B cell (primary cell): Measurements from ENCODE around the gene NEMP2. TPM values are rescaled to one million over a fixed set of nuclear protein-coding genes. Genes with fewer than 3 reads are reported as not detected.

Experiments used
- ATAC-seq: fragments of 200-7000 bp; cut with Tn5 transposase; one replicate; pipeline ENCODE4 v1.10.0; 2021; ENCODE audit warnings: low read depth, mild to moderate bottlenecking, moderate number of reproducible peaks, moderate library complexity
- CTCF ChIA-PET: fragments of 350-600 bp; sonication (Branson Sonifier 250); formaldehyde crosslinking; loops from one replicate; lab custom pipeline; 2021; ENCODE audit warnings: antibody characterized with exemption, inconsistent platforms; lab: Charles Lee
- POLR2A ChIA-PET: fragments of 350-600 bp; sonication (Branson Sonifier 250); formaldehyde crosslinking; loops from one replicate; lab custom pipeline; 2021; ENCODE audit warnings: antibody characterized with exemption; lab: Charles Lee
- DNase-seq: peaks from one replicate; pipeline ENCODE4 v3.0.0; 2013
- H2AFZ ChIP-seq: 2 replicates; pipeline ENCODE4 v1.6.1; 2012; ENCODE audit warnings: mild to moderate bottlenecking, low read depth, low read length; ENCODE audit not compliant: insufficient read depth, poor library complexity, severe bottlenecking
- H3K27ac ChIP-seq, 2 donors: 1 replicate in 1 of 2; 2 replicates in 1 of 2; pipeline ENCODE4 v1.5.1; 2012 to 2013; ENCODE audit warnings: low read length in 2 of 2, mild to moderate bottlenecking in 2 of 2, moderate library complexity in 1 of 2
- H3K27me3 ChIP-seq, 4 experiments: fragments of 200-600 bp in 1 of 4; sonication (generic) in 1 of 4; replicated peaks in 1 of 4; 1 replicate in 2 of 4; 2 replicates in 2 of 4; pipeline versions ENCODE4 v1.6.1 to v1.7.0; 2013 to 2016; ENCODE audit warnings: low read length in 3 of 4, mild to moderate bottlenecking in 2 of 4, mixed read lengths in 1 of 4, moderate library complexity in 1 of 4; ENCODE audit not compliant: insufficient read depth in 4 of 4, control insufficient read depth in 3 of 4; ENCODE audit errors: control extremely low read depth in 1 of 4
- H3K36me3 ChIP-seq, 2 experiments: replicated peaks in 1 of 2; 1 replicate in 1 of 2; 2 replicates in 1 of 2; pipeline versions ENCODE4 v1.6.1 to v1.7.1; 2013; ENCODE audit warnings: low read length in 1 of 2; ENCODE audit not compliant: insufficient read depth in 2 of 2, control insufficient read depth in 1 of 2; ENCODE audit errors: control extremely low read depth in 1 of 2, extremely low read depth in 1 of 2
- H3K4me1 ChIP-seq, 2 donors: fragments of 200-600 bp in 1 of 2; sonication (generic) in 1 of 2; 1 replicate in 1 of 2; 2 replicates in 1 of 2; pipeline versions ENCODE4 v1.5.1 to v1.6.1; 2013 to 2017; ENCODE audit warnings: low read length in 2 of 2; ENCODE audit not compliant: control insufficient read depth in 2 of 2, insufficient read depth in 2 of 2
- H3K4me2 ChIP-seq: replicated peaks from 2 replicates; pipeline ENCODE3; 2012; ENCODE audit warnings: mild to moderate bottlenecking, low read depth, low read length; ENCODE audit not compliant: poor library complexity, severe bottlenecking
- H3K4me3 ChIP-seq, 5 experiments: fragments of 200-600 bp in 1 of 5; sonication (generic) in 1 of 5; 1 replicate in 3 of 5; 2 replicates in 2 of 5; pipeline versions ENCODE4 v1.5.1 to v1.7.0; 2011 to 2016; ENCODE audit warnings: low read length in 4 of 5, mild to moderate bottlenecking in 4 of 5, low read depth in 2 of 5, control low read depth in 1 of 5, moderate library complexity in 1 of 5; ENCODE audit not compliant: insufficient read depth in 1 of 5; ENCODE audit errors: control extremely low read depth in 1 of 5, extremely low read depth in 1 of 5
- H3K79me2 ChIP-seq: fragments of 200-600 bp; sonication (generic); one replicate; pipeline ENCODE4 v1.6.0; 2016; ENCODE audit warnings: low read length; ENCODE audit not compliant: control insufficient read depth, insufficient read depth
- H3K9ac ChIP-seq: fragments of 200-600 bp; sonication (generic); 2 replicates; pipeline ENCODE4 v1.6.1; 2017; ENCODE audit warnings: mild to moderate bottlenecking, low read length, moderate library complexity
- H3K9me3 ChIP-seq, 3 donors: one replicate each; pipeline versions ENCODE4 v1.6.1 to v1.7.1; 2013; ENCODE audit warnings: low read length in 2 of 3; ENCODE audit not compliant: control insufficient read depth in 2 of 3, insufficient read depth in 1 of 3; ENCODE audit errors: control extremely low read depth in 1 of 3
- H4K20me1 ChIP-seq: 2 replicates; pipeline ENCODE4 v1.6.0; 2012; ENCODE audit warnings: mild to moderate bottlenecking, low read length; ENCODE audit not compliant: insufficient read depth, control insufficient read depth, poor library complexity, severe bottlenecking
- H3K27ac Mint-ChIP-seq: one replicate; pipeline ENCODE4 v1.8.0; 2021; ENCODE audit warnings: mixed read lengths
- H3K27me3 Mint-ChIP-seq: one replicate; pipeline ENCODE4 v1.8.0; 2021; ENCODE audit warnings: mixed read lengths
- H3K4me1 Mint-ChIP-seq: one replicate; pipeline ENCODE4 v1.8.0; 2021; ENCODE audit warnings: mixed read lengths
- H3K4me3 Mint-ChIP-seq: one replicate; pipeline ENCODE4 v1.8.0; 2021; ENCODE audit warnings: mixed read lengths
- H3K9me3 Mint-ChIP-seq: one replicate; pipeline ENCODE4 v1.8.0; 2022; ENCODE audit warnings: mixed read lengths; ENCODE audit not compliant: insufficient read depth
- EZH2 ChIP-seq: IDR thresholded peaks from 2 replicates; pipeline ENCODE4 v1.6.1; 2012; ENCODE audit warnings: borderline replicate concordance, low read depth, mild to moderate bottlenecking, moderate library complexity, low read length; ENCODE audit not compliant: insufficient read depth, poor library complexity, severe bottlenecking
- WGBS: methylation state at CpG from one replicate; pipeline ENCODE4 v1.1.5; 2013; ENCODE audit warnings: missing lambda C conversion rate; ENCODE audit not compliant: insufficient coverage; 5-methylcytosine and 5-hydroxymethylcytosine counted together
- intact Hi-C: fragments of 100-400 bp; cut with micrococcal nuclease; formaldehyde crosslinking; loops from one replicate; pipeline ENCODE4 v1.10.0; 2022
- polyA plus RNA-seq: library from polyadenylated mRNA; depleted of rRNA; stranded (reverse); fragments of >200 nt; gene quantifications from 2 replicates; pipeline ENCODE4 v1.2.3, GENCODE V29; 2012
- total RNA-seq, 2 donors: library from RNA; stranded (reverse); fragments of 120-200 nt in 1 of 2; gene quantifications; 1 replicate in 1 of 2; 2 replicates in 1 of 2; pipeline versions ENCODE4 v1.2.3 to v1.2.4, GENCODE V29; 2013 to 2022
- TF ChIP-seq, protein P1 (sequence below): fragments of 200-600 bp; IDR thresholded peaks from one replicate; pipeline ENCODE4 v1.8.0; 2022; ENCODE audit warnings: antibody characterized with exemption, mild to moderate bottlenecking

Gene NEMP2
- total and polyA plus RNA-seq, 2 donors (not counting 1 experiment from before 2014, with no cell fraction given) = 1.3 to 17.3 TPM

DNA sequence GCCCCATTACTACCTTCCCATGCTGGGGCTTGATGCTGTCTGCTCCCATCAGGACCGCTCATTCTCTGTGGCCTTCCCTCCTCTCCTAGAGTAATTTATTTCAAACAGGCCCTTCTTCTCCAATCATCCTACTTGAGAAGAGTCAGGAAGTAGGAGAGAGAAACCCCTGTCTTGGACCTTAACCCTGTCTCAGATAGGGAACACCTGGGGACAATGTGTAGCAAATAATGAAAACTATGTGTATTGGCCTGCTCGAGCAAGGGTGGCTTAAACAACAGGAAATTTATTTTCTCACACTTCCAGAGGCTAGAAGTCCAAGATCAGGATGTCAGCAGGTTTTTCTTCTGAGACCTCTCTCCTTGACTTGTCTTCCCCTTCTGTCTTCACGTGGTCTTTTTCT, 26.6 kb upstream of the NEMP2 start:
- Mint-ChIP-seq H3K9me3 (no peaks in the 10 kb centered on the region), H3K4me1 (peaks cover 4% of the 10 kb centered on the region), H3K27ac (no peak overlapping the region), H3K27me3 (no peaks in the 10 kb centered on the region), H3K4me3 (no peak overlapping the region)
- ATAC-seq (no peak), DNase-seq (no peak)
- Histone ChIP-seq H3K9ac (no peak overlapping the region), H3K4me3 (no peak overlapping the region), H3K36me3 (no peaks in the 10 kb centered on the region), H3K27me3 (no peaks in the 10 kb centered on the region), H3K27ac (no peak overlapping the region), H2AFZ (no peak overlapping the region), H3K79me2 (no peaks in the 10 kb centered on the region), H3K4me1 (no peaks in the 10 kb centered on the region), H4K20me1 (no peaks in the 10 kb centered on the region), H3K4me2 (no peak overlapping the region), H3K9me3 (peaks cover 0 to under 1% (median 0%) of the 10 kb centered on the region in 3 donors)
- TF ChIP-seq, protein P1, sequence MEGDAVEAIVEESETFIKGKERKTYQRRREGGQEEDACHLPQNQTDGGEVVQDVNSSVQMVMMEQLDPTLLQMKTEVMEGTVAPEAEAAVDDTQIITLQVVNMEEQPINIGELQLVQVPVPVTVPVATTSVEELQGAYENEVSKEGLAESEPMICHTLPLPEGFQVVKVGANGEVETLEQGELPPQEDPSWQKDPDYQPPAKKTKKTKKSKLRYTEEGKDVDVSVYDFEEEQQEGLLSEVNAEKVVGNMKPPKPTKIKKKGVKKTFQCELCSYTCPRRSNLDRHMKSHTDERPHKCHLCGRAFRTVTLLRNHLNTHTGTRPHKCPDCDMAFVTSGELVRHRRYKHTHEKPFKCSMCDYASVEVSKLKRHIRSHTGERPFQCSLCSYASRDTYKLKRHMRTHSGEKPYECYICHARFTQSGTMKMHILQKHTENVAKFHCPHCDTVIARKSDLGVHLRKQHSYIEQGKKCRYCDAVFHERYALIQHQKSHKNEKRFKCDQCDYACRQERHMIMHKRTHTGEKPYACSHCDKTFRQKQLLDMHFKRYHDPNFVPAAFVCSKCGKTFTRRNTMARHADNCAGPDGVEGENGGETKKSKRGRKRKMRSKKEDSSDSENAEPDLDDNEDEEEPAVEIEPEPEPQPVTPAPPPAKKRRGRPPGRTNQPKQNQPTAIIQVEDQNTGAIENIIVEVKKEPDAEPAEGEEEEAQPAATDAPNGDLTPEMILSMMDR = no peak
- no peak for TF ChIP-seq EZH2
- ChIA-PET POLR2A (no interaction called here), CTCF (no interaction called here)
- intact Hi-C loops = no loop called here
- 100% methylated on average over 2 of the region's 3 CpGs for WGBS

DNA sequence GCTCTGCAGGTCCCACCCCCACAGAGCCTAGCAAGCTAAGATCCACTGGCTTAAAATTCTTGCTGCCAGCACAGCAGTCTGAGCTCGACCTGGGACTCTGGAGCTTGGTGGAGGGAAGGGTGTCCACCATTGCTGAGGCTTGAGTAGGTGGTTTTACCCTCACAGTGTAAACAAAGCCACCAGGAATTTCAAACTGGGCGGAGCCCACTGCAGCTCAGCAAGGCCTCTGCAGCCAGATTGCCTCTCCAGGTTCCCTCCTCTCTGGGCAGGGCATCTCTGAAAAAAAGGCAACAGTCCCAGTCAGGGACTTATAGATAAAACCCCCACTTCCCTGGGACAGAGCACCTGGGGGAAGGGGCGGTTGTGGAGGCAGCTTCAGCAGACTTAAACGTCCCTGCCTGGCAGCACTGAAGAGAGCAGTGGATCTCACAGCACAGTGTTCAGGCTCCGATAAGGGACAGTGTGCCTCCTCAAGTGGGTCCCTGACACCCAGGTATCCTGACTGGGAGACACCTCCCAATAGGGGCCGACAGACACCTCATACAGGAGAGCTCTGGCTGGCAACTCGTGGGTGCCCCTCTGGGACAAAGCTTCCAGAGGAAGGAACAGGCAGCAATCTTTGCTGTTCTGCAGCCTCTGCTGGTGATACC, 20.0 kb upstream of the NEMP2 start:
- no peaks in the 10 kb centered on the region for H3K36me3 ChIP-seq
- no peaks in the 10 kb centered on the region for H3K9me3 Mint-ChIP-seq
- H3K4me1 ChIP-seq = peaks cover 0 to 2% of the 10 kb centered on the region in 2 donors
- no peaks in the 10 kb centered on the region for H3K79me2 ChIP-seq
- 83% methylated on average over 6 of the region's 7 CpGs for WGBS
- ATAC-seq = no peak
- no peak overlapping the region for H3K4me3 Mint-ChIP-seq
- no peaks in the 10 kb centered on the region for H3K27me3 ChIP-seq
- no peak overlapping the region for H3K4me2 ChIP-seq
- no peak overlapping the region for H3K27ac ChIP-seq
- no peak overlapping the region for H3K27ac Mint-ChIP-seq
- POLR2A ChIA-PET = no interaction called here
- H3K4me1 Mint-ChIP-seq = peaks cover 2% of the 10 kb centered on the region
- DNase-seq = no peak
- H3K27me3 Mint-ChIP-seq = no peaks in the 10 kb centered on the region
- peaks cover 0 to 7% (median 0%) of the 10 kb centered on the region in 3 donors for H3K9me3 ChIP-seq
- CTCF ChIA-PET = no interaction called here
- no peak overlapping the region for H3K9ac ChIP-seq
- no peak overlapping the region for H3K4me3 ChIP-seq
- H4K20me1 ChIP-seq = no peaks in the 10 kb centered on the region
- H2AFZ ChIP-seq = no peak overlapping the region
- intact Hi-C loops = no loop called here
- no peak for TF ChIP-seq EZH2
- TF ChIP-seq, protein P1 = no peak
